AG09319 (cell line): Measurements from ENCODE around the gene ABCB11.

Experiments used
- DNase-seq: peaks from one replicate; pipeline ENCODE4 v3.0.0-alpha.2; 2010; ENCODE audit warnings: low read depth; ENCODE audit errors: extremely low read depth
- CTCF ChIP-seq: IDR thresholded peaks from 2 replicates; pipeline ENCODE4 v1.5.1; 2011; ENCODE audit warnings: low read depth, mild to moderate bottlenecking, inconsistent platforms, low read length, moderate library complexity

ABCB11 gene

GRCh38 chr2:168929031-168929430 lies 102.1 kb downstream of the ABCB11 start:
- no peak for DNase-seq

GRCh38 chr2:168928113-168928831 lies 102.9 kb downstream of the ABCB11 start:
- no peak for DNase-seq
- TF ChIP-seq CTCF: no peak

More at GRCh38 chr2:168929031-168929430, 102.1 kb downstream of the ABCB11 start:
- TF ChIP-seq CTCF: no peak

- TF ChIP-seq CTCF: no peak
- no peak for DNase-seq
These were observed 104.3 kb downstream of the ABCB11 start for GRCh38 chr2:168926621-168927386.

- no peak for DNase-seq
- TF ChIP-seq CTCF: peak; percentile 44
These were observed 110.5 kb downstream of the ABCB11 start for GRCh38 chr2:168920504-168921157.

- DNase-seq: no peak
These were observed 114.8 kb downstream of the ABCB11 start for GRCh38 chr2:168916331-168916675.

GRCh38 chr2:168915441-168916330 lies 115.4 kb downstream of the ABCB11 start:
- no peak for DNase-seq
- TF ChIP-seq CTCF: no peak

More at GRCh38 chr2:168916331-168916675, 114.8 kb downstream of the ABCB11 start:
- TF ChIP-seq CTCF: no peak
